GM18858 (cell line): ENCODE measurements around the gene GALNT2.

ENCODE experiments used
- ATAC-seq: cut with Tn5 transposase; IDR thresholded peaks from one replicate; pipeline ENCODE4 v1.9.1; 2021; ENCODE audit not compliant: unreplicated experiment

Gene GALNT2

DNA sequence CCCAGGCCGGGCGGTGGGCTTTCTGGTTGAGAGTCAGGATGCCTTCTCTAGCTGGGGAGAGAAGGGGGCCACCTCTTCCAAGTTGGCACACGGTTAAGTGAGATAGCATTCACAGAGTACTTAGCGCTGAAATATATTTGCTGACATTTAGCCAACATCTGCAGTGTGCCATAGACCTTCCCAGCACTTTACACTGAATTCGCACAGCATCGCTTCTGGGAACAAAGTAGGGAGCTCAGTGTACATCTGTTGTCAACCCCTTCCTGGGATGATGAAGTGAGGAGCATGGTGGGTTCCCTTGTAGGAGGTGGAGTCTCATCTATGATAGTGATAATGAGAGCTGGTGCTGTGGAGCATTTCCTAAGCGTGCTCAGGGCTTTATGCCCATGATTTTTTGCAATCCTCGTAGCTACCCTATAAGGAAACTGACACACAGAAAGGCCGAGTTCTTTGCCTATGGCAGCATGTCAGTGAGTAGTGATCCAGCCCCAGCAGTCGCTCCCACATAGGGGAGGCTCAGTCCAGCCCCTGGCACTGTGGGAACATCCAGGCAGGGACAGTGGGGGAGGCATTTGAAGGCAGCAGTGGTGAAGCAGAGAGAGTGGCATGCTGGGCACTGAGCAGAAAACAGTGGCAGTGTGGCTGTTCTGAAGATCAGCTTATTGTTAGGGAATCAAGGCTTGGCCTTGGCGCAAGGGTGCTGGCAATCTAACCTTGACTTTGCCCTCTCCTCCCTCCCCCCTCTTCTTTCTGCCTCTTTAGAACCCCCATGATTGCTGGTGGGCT lies 182.8 kb downstream of the GALNT2 start:
- ATAC-seq: no peak

DNA sequence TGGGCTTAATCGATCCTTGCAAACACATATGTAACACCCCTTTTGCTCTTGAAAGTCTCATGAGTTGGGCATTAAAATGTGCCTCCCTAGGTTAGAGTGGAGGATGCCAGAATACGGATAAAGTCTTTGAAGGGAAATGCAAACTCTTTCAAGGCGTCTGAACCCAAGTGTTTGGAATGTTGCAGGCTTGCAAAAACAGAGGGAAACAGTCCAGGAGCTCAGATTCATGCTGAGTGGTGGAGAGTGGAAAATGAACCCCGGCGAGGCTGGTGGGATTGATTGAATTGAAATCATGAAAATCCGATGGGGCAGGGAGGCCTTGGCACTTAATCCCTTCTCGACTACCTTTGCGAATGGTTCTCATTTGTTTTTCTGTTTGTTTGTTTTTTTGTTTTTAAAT lies 183.6 kb downstream of the GALNT2 start:
- ATAC-seq: no peak

- ATAC-seq: peak; percentile 89
Measured at GRCh38 chr1:230251644-230252191, 184.7 kb downstream of the GALNT2 start.

DNA sequence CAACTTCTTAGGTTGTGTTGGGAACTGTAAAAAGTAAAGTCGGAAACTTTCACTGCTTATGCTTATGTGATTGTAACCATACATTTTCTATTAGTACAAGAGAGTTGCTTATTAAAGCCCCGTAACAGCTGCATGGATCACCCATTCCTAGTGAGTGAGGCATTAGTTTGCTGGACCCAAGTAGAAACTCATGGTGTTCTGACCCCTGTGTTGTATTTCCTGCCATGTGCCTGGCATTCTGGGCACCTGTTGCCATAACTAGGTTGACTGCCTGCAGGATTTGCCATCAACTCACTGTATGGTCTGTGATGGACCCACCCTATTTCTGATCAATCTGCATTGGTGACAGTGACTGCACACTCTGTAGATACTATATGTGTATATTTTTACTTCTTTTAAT lies 186.1 kb downstream of the GALNT2 start:
- ATAC-seq: no peak

DNA sequence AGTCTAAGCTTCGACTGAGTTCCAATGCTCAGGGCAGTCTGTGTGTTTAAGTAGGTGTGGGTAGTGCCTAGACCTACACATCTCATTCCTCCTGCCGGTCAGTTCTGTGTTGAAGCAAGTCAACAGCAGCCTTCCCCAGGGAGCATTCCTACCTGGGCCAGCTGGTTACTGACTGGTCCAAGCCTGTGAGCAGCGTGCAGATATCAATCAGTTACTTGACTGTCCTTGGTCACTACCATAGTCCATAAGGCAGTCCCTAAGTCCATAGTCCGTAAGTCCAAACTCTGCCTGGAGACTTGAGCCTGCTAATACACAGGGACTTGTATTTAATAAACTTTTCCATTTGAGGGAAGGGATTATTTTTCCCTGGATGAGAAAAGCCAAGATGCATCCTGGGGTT lies 187.2 kb downstream of the GALNT2 start:
- ATAC-seq: no peak

- no peak for ATAC-seq
Measured at GRCh38 chr1:230255116-230255515, 188.1 kb downstream of the GALNT2 start.

GRCh38 chr1:230255991-230256390 lies 189.0 kb downstream of the GALNT2 start:
- ATAC-seq: no peak

GRCh38 chr1:230256896-230257295 lies 189.9 kb downstream of the GALNT2 start:
- no peak for ATAC-seq

GRCh38 chr1:230259621-230260020 lies 192.6 kb downstream of the GALNT2 start:
- ATAC-seq: no peak

- no peak for ATAC-seq
Measured at GRCh38 chr1:230260831-230261230, 193.8 kb downstream of the GALNT2 start.

GRCh38 chr1:230261928-230262650 lies 195.1 kb downstream of the GALNT2 start:
- no peak for ATAC-seq

DNA sequence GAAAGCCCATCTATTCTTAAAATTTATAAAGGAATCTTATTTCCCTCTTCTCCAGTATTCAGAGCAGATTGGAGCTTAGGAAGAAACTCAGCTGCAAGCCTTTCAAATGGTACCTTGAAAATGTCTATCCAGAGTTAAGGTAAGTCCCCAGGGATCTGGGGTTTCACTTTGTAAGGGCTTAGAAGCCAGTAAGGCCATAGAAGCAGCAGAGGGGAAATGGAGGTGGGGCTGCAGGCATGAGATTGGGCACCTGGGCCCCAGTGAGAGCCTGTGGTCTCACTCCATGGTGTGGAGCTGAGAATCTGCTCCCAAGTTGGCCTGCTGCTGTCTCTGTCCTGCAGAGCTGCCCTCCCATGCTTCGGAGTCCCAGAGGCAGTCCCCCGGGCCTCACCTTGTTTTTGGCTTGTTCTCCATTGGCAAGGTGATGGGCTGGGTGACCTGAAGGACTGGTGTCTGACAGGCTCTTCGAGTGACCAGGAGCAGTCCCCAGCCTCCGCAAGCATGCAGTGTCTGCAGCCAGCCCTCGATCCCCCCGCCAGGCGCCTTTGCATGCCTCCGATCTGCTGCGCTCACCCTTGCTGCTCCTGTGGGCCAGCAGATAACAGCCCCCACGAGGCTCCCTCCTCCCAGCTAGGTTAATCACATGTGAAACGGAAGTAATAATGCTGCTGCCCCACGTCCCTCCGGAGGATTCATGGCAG lies 196.0 kb downstream of the GALNT2 start:
- no peak for ATAC-seq

DNA sequence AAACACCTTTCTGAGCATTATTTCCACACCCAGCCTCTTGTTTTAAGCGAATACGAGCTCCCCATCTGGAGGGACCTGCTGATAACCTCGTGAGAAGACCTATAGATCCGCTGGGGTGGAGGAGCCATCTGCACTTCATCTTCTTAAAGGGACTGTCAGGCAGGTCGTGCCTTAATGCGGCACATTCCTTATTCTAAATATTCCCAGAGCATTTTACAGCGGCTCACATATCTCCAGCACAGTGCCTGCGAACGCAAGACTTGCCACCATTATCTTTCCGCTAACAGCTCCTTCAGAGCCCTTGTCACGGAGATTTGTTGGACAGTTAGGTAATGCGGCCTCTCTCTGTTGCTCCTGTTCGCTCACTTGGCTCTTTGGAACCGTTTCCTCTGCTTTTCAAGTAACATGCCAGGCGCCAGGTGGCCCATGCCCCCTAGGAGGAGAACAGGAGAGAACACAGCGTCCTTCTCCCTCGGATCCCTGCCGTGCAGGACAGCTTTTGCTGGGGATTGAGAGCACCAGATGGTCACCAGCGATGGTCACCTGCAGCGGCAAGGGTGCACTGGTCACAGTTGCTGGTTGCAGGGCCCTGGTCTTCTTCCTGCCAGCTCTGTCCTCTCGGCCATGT lies 196.6 kb downstream of the GALNT2 start:
- no peak for ATAC-seq

DNA sequence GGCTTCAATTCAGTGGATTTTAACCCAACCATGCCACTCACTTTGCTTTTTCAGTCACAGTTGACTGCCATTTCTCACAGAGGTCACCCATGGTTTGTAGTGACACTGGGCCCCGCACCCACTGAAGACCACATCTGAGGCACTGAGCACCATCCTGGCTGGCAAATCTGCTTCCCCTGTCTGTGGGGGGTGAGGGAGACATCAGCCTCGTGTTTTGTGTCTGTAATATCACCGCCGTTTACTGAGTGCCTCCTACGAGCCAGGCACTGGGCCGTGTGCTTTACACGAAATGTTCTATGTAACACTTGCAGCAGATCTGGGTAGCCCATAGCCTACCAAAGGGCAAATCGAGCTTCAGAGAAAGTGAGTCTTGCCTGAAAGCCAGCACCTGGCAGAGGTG lies 197.3 kb downstream of the GALNT2 start:
- no peak for ATAC-seq

DNA sequence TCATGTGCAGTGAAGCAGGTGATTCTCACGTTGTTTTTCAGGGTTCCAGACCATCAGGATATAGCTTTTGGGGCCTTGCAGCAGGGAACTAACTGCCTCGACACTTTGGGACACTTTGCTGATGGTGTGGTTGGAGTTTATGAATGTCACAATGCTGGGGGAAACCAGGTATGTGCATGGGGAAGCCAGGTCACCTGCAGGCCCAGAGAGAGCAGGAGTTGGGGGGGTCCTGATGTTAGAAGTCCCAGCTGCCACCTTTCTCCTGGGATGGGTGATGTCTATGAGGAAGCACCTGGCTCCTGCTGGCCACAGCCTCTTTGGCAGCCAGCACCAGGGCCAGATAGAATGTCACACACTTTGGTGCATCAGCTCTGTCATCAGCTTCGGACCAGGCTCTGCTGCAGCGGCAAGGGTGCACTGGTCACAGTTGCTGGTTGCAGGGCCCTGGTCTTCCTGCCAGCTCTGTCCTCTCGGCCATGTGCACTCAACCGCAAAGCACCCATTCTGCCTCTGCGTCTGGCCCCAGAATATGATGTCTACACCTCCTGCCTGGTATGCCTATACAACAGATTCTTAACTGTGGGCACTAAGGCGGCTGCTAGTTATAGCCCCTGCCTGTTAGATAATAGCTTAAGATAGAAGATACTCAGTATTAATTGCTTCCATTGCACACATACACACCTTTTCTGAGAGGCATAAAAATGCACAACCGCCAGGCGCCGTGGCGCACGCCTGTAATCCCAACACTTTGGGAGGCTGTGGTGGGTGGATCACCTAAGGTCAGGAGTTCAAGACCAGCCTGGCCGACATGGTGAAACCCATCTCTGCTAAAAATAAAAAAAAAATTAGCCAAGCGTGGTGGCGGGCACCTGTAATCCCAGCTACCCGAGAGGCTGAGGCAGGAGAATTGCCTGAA lies 198.4 kb downstream of the GALNT2 start:
- ATAC-seq: no peak

GRCh38 chr1:230266456-230266855 lies 199.4 kb downstream of the GALNT2 start:
- no peak for ATAC-seq

GRCh38 chr1:230267338-230268065 lies 200.5 kb downstream of the GALNT2 start:
- no peak for ATAC-seq

DNA sequence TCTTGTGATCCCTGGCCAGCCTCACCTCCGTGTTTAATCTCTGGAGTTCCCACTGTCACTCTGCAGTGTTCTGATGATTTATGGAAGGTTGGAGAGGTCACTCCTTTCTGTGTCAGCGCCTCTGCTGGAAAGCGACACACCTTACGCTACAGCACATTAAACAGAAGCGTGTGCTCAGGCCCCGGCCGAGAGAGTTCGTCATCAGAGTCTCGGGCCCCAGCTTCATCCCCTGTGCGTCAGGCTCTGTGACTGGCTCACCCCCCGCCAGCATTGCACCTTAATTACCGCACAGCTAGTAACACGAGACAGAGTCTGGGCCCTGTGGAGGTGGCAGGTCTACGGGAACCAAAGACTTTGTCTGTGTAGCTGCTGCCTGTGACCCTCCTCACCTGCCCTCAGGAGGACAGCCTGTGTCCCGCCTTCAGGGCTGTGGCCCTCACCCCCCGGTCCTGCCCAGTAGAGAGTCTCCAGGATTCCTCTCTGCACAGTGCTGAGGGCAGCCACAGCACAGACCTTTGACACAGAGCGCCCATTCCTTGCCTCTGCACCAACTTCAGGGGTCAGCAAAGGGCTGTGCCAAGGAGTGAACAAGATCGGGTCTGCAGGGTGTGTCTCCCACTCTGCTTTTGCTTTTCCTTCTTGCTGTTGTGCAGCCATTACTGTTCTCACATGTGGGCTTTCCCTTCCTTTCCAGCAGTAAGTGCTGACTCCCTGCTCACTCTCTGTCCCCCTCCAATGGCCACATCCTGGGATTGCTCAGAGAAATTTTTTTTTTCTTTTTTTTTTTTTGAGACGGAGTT lies 201.5 kb downstream of the GALNT2 start:
- no peak for ATAC-seq

DNA sequence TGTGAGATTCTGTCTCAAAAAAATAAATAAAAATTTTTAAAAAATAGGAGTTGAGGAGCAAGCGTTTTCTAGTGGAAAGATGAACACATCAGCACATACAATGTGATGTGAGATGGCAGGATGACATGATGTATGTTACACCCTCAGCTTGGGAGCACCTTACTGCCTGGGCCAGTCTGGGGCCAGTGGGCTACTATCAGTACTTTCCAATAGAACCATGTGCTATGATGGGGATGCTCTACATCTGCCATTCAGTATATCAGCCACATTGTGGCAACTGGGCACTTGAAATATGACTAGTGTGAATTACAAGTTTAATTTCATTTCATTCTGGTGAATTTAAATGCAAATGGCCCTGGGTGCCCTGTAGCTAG lies 203.1 kb downstream of the GALNT2 start:
- ATAC-seq: no peak
